ENCODE data around the gene IMPA2.

Gene IMPA2

GRCh38 chr18:11985586-11985985, 4.3 kb downstream of the IMPA2 start:
- POLR2A ChIA-PET: no interaction called here
- Histone ChIP-seq H3K4me3 (ENCODE audit: low read depth, low read length) (no peak overlapping the region), H3K4me1 (ENCODE audit: control insufficient read depth, insufficient read depth, low read length) (no peaks in the 10 kb centered on the region), H3K27ac (ENCODE audit: extremely low read depth, low read depth, low read length) (no peak overlapping the region), H3K9me3 (ENCODE audit: control insufficient read depth, insufficient read depth, low read depth, low read length) (no peaks in the 10 kb centered on the region), H3K36me3 (ENCODE audit: control insufficient read depth in 2 of 2, insufficient read depth in 1 of 2, low read length in 2 of 2) (no peaks in the 10 kb centered on the region)
- CTCF ChIA-PET: interaction anchor here (0.5 to 1.2 kb wide), 3 partner anchors 10 to 20 kb away, joined by 3 to 6 read pairs (median 3); no protein-coding TSS in a partner anchor
- no peak for TF ChIP-seq ZNF629 (tag by site-specific recombination; IDR thresholded peaks at IDR 0.05)
- TF ChIP-seq ZSCAN30 (tag by site-specific recombination; IDR thresholded peaks at IDR 0.05): no peak
- TF ChIP-seq IKZF3 (tag by site-specific recombination; IDR thresholded peaks at IDR 0.05): no peak
- no peak for TF ChIP-seq RBAK (tag by site-specific recombination; IDR thresholded peaks at IDR 0.05)
- TF ChIP-seq ZNF274 (IDR thresholded peaks at IDR 0.05; ENCODE audit: low read length): no peak
- no peak for TF ChIP-seq ZNF274 (tag by site-specific recombination; IDR thresholded peaks at IDR 0.05; ENCODE audit: borderline replicate concordance)
- TF ChIP-seq ZNF560 (tag by site-specific recombination; IDR thresholded peaks at IDR 0.05; ENCODE audit: borderline replicate concordance): no peak
- no peak for TF ChIP-seq ZFP3 (tag by site-specific recombination; IDR thresholded peaks at IDR 0.05; ENCODE audit: low read depth)
- no peak for TF ChIP-seq ZBTB11 (tag by site-specific recombination; conservative IDR thresholded peaks at IDR 0.05; ENCODE audit: low read depth)
- no peak for TF ChIP-seq ZNF837 (tag by site-specific recombination; IDR thresholded peaks at IDR 0.05)
- TF ChIP-seq ZNF707 (tag by site-specific recombination; IDR thresholded peaks at IDR 0.05): no peak
- TF ChIP-seq ZNF341 (tag by site-specific recombination; IDR thresholded peaks at IDR 0.05; ENCODE audit: low read depth): no peak
- no peak for TF ChIP-seq ZNF658 (tag by site-specific recombination; IDR thresholded peaks at IDR 0.05)
- TF ChIP-seq ZNF521 (tag by site-specific recombination; IDR thresholded peaks at IDR 0.05): no peak
- TF ChIP-seq TSHZ1 (tag by site-specific recombination; IDR thresholded peaks at IDR 0.05; ENCODE audit: borderline replicate concordance): no peak
- no peak for TF ChIP-seq ZNF211 (tag by site-specific recombination; IDR thresholded peaks at IDR 0.05; ENCODE audit: low read depth)
- no peak for TF ChIP-seq ZBTB1 (tag by site-specific recombination; IDR thresholded peaks at IDR 0.05)

- CTCF ChIA-PET: interaction anchor here (0.5 to 1.2 kb wide), 2 partner anchors 9 to 18 kb away, joined by 3 to 6 read pairs; no protein-coding TSS in a partner anchor
- Histone ChIP-seq H3K4me3 (ENCODE audit: low read depth, low read length) (no peak overlapping the region), H3K4me1 (ENCODE audit: control insufficient read depth, insufficient read depth, low read length) (no peaks in the 10 kb centered on the region), H3K27ac (ENCODE audit: extremely low read depth, low read depth, low read length) (no peak overlapping the region), H3K9me3 (ENCODE audit: control insufficient read depth, insufficient read depth, low read depth, low read length) (no peaks in the 10 kb centered on the region), H3K36me3 (ENCODE audit: control insufficient read depth in 2 of 2, insufficient read depth in 1 of 2, low read length in 2 of 2) (no peaks in the 10 kb centered on the region)
- POLR2A ChIA-PET: no interaction called here
- TF ChIP-seq ZNF660 (tag by site-specific recombination; IDR thresholded peaks at IDR 0.05): no peak
- no peak for TF ChIP-seq ZNF530 (tag by site-specific recombination; IDR thresholded peaks at IDR 0.05; ENCODE audit: low read depth)
- no peak for TF ChIP-seq SP2 (tag by site-specific recombination; IDR thresholded peaks at IDR 0.05)
- no peak for TF ChIP-seq ZBTB20 (tag by site-specific recombination; IDR thresholded peaks at IDR 0.05)
- TF ChIP-seq GLIS2 (tag by site-specific recombination; IDR thresholded peaks at IDR 0.05): no peak
- TF ChIP-seq ZSCAN30 (tag by site-specific recombination; IDR thresholded peaks at IDR 0.05): no peak
- no peak for TF ChIP-seq ZNF292 (tag by site-specific recombination; IDR thresholded peaks at IDR 0.05; ENCODE audit: borderline replicate concordance, low read depth)
Observed at GRCh38 chr18:11986061-11986460, 4.8 kb downstream of the IMPA2 start.

All from HEK293 (cell line).